ENCODE results near the gene SPSB4.
A peak's percentile ranks its signal among the peaks of the same experiment; 100 is the strongest.

SPSB4 gene

DNA sequence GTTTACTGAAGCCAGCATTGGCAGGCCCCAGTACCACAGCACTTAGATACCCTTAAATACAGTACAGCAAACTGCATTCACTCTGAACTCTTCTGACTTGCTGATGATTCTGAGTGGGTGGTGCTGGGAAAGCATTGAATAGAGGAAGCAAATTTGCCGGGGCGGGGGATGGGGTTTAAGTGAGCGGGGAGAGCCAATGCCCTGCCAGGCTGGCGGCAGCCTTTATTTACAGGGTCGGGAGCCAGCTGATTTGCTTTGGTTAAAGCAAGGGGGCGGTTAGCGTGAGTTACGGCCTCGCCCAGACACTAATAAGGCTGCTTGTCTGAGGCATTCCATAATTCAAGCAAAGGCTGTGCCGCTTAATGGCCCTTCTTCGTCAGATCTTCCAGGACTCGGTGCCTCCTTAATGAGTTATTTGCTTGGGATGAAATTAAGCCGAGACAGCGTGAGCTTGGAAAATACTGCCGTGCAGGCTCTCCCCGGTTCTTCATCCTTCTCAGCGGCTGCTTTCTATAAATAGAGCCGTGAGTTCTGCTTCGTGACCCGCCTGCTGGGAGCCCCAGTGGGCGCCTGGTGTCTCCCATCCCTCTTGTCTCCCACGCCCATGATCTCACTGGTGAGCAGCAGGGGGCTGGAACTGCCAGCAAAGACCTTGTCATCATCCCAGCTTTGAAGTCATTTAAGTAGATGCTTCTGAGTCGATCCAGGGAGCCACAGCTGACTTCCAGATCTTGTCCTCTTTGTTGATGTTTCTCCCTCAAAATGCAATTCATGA, 25.8 kb downstream of the SPSB4 start:
- DNase-seq: peak; percentile 60

DNA sequence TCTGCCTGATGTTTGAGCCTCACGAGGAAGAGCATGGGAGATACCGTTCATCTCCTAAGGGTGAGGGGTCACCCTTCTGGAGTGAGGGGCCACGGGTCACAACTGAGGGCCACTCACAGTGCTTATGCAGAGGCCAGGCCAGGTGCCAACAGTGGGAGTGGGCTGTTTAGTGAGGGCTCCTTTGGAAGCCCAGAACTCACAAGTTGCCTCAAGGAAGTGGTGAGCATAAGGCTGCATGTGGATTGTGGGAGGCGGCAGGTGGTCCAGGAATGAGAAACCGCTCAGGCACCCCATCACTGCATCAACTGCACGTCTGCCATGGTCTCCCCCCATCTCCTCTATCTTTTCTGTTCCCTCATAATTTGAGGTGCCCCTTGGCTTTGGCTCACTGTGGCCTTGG, 26.5 kb downstream of the SPSB4 start:
- DNase-seq: no peak

DNA sequence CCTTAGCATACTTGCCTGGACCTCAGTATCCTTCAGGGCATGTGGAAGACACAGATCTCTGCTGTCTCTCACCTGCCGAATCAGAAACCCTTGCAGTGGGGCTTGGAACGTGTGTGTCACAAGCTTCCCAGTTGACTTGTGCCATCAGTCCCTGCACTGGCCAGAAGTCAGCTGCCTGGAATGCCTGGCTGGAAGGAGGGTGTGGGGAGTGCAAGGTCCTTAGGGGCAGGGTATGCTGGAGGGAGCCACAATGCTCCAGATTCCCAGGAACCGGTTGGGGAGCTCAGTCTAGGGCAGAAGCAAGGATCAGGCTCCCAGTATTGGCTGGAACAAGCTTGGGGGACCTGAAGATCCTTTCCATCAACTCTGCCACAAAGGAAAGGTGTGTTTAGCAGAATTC, 27.1 kb downstream of the SPSB4 start:
- DNase-seq: no peak

GRCh38 chr3:141080431-141080830, 29.3 kb downstream of the SPSB4 start:
- DNase-seq: no peak

DNA sequence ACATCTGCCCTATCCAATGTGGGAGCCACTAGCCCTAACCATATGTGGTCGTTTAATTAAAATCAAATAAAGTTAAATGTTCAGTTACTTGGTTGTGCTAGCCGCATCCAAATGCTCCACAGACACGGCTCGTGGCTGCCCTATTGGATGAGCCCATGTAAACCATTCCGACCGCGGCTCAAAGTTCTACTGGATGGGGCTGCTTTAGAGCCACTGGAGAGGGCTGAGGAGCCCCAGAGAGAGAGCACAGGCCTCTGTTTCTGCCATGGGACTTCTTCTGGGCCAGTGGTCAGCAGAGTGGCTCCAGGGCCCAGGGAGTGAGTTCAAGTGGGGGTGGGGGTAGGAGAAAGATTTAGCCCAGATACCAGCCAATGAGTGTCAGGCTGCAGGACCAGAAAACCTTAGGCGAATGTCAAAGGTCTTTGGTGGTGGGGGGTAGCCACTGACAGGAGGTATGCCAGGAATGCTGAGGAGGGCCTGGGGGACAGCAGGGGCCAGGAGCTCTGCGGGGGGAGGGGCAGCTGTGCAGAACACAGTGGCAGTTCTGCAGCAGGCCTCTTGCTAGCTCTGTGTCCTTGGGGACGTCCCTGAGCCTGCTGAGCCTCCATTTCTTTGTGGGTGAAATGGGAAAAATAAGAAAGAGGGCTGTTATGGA, 30.1 kb downstream of the SPSB4 start:
- no peak for DNase-seq

DNA sequence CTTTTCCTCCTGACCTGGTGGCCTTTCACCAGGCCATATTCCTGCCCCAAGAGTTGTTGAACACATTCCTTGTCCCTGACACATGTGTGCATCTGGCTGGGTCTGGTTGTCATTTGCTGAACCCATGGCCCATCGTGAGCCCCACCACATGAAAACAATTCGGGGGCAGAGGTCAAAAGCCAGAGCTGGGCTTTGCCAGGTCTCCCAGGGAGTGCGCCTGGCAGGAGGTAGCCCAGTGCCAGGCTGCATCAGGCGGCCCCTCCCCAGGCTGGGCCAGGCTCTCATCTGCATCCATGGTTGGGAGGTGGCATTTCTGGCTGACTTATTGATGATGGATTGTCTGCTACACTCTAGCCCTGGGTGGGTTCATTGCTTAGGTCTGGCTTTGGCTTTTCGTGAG, 30.9 kb downstream of the SPSB4 start:
- DNase-seq: no peak

- DNase-seq: no peak
These were observed 32.1 kb downstream of the SPSB4 start for GRCh38 chr3:141083226-141083625.

DNA sequence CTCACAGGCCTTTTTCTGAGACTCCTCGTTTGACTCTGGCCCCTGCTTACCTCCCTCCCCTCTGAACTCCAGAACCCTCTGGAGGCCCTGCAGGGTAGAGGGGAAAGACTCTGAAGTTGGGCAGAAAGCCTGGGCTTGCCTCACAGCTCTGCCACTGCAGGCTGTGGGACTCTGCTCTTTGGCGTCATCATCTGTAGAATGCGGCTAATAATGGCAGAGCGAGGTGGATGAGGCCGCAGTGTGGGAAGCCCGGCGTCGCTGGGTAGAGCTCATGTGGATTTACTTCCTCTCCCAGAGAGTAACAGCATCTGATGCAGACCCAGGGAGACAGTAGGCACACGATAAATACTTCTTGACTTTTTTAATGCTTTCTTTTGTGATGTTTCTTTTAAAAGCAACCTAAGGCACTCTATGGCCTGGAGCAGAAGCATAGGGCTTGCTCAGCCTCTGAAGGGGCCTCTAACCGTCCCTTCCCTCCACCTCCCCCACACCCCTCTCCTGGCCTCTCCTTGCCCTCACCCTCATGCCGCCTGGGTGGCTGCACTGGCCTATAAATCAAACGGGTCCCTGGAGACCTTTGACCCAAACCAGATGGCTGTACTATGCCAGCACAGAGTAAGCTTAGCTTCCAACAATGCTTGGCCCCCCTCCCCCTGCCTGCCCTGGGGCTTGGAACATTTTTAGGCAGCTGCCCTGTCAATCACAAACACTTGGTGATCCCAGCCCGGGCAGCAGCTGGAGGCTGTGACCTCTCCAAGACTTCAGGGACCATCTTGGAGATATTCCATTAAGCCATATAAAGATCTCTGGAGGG, 32.9 kb downstream of the SPSB4 start:
- DNase-seq: no peak

- no peak for DNase-seq
These were observed 34.4 kb downstream of the SPSB4 start for GRCh38 chr3:141085343-141086070.

DNA sequence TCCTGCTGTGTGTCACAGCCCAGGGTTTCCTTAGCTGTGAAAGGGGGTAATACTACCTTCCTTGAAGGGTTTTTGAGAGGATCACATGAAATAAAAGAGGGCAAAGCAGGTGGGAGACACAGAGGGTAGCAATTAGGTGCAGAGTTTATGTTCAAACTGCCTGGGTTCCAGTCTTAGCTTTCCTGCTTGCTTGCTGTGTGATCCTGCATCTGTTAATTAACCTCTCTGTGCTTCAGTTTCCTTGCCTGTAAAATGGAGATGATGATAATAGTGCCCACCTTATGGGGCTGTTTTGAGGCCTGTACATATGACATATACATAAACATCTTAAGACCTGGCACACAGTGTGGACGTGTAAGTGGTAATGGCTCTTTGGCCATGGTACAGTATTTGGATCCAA, 35.0 kb downstream of the SPSB4 start:
- no peak for DNase-seq

DNA sequence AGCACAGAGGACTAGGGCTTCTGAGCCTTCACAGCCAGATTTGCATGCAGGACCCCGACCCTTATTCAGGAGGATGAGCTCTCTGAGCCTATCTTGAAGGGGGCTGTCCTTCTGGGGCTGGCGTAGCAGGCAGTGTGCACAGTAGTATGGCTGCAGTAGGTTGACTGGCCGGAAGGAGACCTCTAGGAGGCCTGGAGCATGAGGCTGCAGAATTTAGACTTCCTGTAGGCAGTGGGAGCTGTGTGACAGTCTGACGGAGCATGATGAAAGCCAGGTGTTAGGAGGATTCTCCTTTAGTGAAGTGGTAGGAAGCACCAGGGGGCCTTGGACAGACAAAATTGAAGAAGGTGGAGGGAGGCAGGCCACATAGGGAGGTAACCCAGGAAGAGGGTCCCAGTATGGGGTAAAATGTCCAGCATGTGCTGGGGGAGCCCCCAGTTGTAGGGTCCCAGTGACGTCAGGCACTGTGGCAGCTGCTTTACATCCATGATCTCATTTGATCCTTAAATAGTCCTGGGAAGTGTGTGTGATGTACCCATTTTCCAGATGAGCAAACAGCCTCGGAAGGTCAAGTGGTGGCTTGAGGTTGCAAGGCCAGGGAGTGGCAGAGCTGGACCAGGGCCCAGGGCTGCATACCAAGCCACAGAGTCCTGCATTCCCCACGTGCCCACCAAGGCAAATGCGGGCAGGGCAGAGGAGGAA, 36.1 kb downstream of the SPSB4 start:
- DNase-seq: no peak

DNA sequence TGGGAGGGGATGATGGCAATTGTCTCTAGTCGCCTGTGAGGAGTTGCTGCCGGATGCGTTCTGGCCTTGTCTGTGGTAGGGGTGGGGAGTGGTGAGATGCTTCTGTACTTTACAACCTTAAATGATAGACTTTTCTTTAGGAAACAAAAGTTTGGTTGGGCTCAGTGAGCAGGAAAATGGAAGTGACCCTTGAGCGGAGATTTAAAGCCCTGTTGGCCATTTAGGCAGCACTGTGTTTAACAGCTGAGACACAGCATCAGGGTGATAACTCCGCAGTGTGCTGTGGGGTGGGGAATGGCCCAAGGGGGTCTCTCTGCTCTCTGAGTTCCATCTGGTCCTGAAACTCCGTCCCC, 36.6 kb downstream of the SPSB4 start:
- no peak for DNase-seq

- no peak for DNase-seq
These were observed 38.4 kb downstream of the SPSB4 start for GRCh38 chr3:141089339-141090152.

DNA sequence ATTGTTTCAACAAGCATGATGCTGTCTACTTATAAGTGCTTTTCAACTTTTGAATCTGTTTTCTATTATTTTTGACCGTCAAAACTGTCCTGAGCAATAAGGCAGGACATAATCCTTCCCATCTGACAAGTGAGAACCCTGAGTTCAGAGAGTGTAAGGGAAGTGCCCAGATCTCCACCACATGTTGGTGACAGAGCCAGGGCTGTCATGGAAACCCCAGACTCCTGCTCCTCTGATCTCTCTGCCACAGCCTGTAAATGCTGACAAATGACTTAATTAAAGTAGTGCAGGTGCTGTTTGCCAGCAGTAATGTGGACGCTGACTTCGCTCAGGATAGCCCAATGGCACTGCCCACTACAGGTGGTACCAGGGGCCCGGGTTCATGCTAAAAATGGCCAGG, 40.3 kb downstream of the SPSB4 start:
- DNase-seq: no peak

DNA sequence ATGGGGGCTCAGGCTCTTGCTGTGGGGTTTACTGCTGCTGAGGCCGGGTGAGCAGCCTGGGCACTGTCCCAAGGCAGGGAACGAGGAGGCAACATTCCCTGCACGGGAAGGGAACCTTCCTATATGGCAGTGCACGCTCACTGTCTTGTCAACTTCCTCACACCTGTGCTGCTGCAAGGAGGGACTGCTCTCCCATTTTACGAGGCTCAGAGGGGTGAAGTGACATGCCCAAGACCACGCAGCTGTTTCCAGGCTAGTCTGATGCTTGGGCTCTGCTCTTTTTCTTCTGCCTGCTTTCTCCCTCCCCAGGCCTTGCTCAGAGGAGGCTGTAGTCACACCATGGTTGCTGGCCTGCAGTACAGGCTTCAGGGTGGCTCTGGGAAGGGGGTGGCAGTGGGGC, 41.5 kb downstream of the SPSB4 start:
- DNase-seq: no peak

- no peak for DNase-seq
These were observed 42.2 kb downstream of the SPSB4 start for GRCh38 chr3:141093397-141093796.

DNA sequence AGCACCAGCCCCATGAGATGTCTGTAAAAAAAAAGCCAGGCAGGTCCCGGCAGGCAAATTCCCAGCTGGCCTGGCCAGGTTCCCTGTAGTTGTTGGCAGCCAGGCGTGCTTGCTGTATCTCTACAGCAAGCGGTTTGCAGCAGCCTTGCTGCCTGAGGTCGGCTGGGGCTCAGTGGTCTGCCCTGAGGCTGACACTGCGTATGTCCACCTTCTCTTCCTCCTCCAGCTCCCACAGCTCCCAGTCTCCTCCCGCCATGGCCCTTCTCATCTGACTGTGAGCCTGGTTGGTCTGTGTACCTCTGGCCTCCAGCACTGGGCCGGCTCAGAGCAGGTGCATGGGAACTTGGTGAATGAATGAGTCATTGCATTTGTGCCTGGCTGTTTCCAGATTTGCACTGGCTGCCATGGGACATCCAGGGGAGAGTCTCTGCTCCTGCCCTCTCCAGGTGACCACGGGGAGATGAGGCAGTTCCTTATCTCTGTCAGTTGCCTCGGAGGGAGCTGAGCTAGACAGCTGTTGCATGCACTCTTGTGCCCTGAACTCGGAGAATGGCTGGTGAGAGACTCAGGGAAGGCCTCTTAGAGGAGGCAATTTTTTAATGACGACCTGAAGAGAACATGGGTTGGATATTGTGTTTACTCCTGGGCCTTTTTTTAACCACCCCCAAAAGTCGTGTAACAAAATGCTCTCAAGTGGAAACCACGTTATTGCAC, 43.0 kb downstream of the SPSB4 start:
- DNase-seq: no peak

DNA sequence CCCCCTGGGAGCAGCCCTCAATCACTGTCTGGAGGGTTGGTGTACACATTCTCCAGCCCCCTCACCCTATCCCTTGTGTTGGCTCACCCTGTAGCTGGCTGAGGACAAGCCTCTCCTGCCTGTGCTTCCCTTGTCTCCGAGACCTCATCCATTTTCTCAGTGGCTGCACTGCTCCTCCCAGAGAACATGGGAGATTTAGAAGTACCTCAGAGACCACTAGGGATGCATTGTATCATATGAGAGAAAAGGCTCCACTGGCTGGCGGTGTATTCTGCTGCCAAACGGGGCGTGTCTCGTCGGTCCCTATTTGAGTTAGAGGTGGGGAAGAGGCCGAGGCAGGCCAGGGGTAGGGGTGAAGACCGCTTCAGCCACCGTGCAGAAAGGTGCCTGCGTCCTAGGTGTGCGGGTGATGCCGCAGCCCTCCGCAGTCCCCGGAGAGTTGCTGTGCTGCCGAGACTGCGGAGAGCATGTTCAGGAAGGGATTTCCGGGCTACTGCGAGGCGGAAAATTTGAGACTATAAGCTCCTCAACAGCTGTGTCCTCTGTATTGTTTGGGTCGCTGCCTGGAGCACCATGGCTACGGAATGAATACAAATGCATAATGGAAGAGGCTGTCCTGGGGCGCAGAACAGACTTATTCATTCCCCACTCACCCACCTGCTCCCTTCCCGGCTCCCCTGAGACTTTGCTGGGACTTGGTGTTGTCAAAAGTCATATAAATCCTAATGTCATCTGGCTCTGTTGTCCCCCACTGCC, 43.8 kb downstream of the SPSB4 start:
- DNase-seq: peak; percentile 33

DNA sequence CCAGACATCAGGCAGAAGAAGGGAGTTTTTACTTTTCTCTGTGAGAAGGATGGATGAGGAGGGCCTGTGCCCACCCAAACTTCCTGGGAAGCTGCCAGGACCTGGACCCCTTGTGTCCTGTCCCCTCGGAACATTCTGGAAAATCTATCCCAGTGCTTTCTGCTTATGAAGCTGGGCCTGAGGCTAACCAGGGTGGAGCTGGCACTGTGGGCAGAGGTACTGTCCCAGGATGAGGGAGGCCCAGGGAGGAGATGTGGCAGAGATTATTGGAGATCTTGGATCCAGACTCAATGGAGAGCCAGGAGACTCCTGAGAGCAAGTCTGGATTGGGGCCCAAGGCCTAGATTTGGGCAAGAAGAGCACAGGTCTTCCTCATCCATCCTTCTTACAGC, 44.4 kb downstream of the SPSB4 start:
- DNase-seq: no peak

GRCh38 chr3:141096164-141096563, 45.0 kb downstream of the SPSB4 start:
- no peak for DNase-seq

Measured in fibroblast of skin of right biceps (primary cell).